Stimulated activated CD4-positive, alpha-beta T cell treated with anti-CD3 and anti-CD28 coated beads, Interleukin-4, amount 100 ng/mL, for 24 hours (primary cell): ENCODE data around the gene KPNA4.
A peak's percentile ranks its signal among the peaks of the same experiment; 100 is the strongest.
"Not testable (repeated sequence)": the region's sequence is repeated elsewhere in the genome, so short reads cannot be mapped to it uniquely, and the experiment has no call there.

Experiments used
- DNase-seq: peaks from one replicate; pipeline ENCODE4 v3.0.0-alpha.2; 2020

The KPNA4 gene

GRCh38 chr3:160569894-160570652, 4.7 kb upstream of the KPNA4 start:
- no peak for DNase-seq

GRCh38 chr3:160568989-160569388, 3.6 kb upstream of the KPNA4 start:
- no peak for DNase-seq

DNA sequence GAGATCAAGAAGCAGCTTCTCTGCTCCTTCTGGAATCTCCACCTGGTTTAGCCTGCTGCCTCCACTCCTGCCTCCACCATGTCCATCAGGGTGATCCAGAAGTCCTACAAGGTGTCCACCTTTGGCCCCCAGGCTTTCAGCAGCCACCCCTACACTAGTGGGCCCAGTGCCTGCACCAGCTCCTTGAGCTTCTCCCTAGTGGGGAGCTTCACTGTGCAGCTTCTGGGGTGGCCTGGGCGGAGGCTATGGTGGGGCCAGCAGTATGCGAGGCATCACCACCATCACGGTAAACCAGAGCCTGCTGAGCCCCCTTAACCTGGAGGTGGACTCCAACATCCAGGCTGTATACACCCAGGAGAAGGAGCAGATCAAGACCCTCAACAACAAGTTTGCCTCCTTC, 2.4 kb upstream of the KPNA4 start:
- no peak for DNase-seq

DNA sequence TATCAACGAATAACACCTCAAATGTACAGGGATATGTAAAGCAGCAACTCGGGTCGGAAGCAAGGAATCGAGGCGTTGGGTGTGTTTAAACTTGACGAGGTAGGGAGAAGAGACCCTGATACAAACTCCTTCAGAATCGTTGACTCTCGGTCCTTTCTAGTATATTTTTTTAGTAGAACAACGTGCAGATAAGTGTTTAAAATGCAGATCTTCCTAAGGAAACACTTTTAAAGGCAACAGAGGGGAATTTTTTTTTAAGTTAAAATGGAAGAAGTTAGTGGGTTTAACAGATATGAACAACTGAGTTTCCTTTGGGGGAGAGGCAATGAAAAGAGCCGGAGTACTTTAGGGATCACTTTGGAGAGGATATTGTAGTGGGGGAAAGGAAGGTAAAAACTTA, 1.1 kb upstream of the KPNA4 start:
- no peak for DNase-seq

DNA sequence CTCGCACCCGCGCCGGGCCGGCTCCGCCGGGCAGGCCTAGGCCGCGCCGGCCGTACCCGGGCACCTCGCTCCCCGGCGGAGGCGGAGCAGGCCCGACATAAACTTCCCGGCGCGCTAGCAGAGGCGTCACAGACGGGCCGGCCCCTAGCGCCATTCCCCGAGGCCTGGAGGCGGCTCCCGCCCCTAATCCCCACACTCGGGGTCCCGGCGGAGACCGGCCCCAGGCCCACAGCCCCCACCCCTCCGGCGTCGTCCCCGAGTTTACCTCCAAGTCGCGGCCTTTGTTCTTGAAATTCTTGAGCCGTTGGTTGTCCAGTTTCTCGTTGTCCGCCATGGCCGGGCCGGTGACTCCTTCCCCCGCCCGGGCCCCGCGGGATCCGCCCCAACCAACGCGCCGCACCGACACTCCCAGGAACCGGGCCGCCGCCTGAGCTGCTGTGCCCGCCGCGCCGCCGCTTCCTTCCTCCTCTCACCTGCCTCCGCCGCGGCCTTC, 376 bp downstream of the KPNA4 start:
- peak; percentile 63 for DNase-seq

- DNase-seq, result no peak
These were observed 986 bp downstream of the KPNA4 start for GRCh38 chr3:160564258-160564911.

DNA sequence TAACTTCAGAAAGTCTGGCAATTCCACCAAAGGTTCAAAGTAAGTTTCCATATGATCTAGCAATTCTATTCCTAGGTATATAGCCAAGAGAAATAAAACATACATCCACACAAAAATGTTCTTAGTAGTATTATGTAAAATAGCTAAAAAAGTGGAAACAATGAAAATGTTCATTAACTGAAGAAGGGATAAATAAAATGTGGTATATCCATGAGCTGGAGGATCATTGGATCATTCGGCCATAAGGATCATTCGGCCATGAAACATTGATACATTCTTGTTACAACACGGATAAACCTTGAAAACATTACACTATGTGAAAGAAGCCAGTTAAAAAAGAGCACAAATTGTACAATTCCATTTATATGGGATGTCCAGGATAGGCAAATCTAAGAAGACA, 2.4 kb downstream of the KPNA4 start:
- no peak for DNase-seq

GRCh38 chr3:160557571-160557970, 7.8 kb downstream of the KPNA4 start:
- DNase-seq, result no peak

GRCh38 chr3:160556141-160556540, 9.2 kb downstream of the KPNA4 start:
- DNase-seq, result no peak

GRCh38 chr3:160554980-160555379, 10.4 kb downstream of the KPNA4 start:
- no peak for DNase-seq

- no peak for DNase-seq
These were observed 11.5 kb downstream of the KPNA4 start for GRCh38 chr3:160553827-160554226.

DNA sequence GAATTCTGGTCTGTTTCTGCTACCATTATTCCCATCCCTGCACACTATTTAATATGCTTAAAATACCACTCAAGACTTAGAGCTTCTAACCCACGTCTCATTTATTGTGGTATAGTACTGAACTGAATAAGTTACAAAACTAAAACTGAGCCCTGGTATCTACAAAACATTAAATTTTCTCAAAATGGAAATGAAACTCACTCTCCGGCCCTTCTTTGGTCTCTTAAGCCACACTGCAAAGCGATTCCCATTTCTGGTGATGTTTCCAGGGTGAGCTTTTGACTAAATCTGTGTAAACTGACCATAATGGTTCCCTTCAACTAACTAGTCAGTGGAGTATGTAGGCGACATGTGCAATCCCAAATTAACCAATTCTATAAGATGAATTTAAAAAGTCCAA, 18.6 kb downstream of the KPNA4 start:
- DNase-seq, result no peak

GRCh38 chr3:160545504-160545871, 19.9 kb downstream of the KPNA4 start:
- DNase-seq, result no peak

DNA sequence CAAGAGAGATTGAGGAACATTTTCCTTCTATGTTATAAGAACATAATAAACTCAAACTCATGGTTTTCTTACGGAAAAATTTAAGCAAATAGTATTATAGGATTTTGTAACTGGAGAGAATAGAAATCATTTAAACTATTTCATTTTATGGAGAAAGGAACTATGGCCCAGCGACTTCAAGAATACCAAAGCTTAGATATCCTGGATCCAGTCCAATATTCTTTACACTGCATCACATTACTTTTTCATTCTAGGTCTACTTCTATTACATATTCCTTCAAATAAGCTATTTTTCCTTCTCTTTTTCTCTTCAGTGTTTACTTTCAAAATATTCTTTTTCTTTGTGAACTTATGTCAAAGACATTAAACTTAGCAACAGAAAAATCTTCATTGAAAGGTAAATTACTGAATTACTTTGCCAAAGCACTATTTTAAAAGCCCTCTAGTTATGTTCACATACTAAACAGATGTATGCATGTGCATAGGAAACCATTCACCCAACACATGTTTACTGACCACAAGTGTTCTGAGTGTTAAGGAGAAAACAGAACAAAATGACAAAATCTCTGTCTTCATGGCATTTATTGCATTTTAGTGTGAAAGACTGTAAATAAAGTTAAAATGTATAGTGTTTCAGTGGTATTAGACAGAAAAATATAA, 20.4 kb downstream of the KPNA4 start:
- DNase-seq, result no peak

DNA sequence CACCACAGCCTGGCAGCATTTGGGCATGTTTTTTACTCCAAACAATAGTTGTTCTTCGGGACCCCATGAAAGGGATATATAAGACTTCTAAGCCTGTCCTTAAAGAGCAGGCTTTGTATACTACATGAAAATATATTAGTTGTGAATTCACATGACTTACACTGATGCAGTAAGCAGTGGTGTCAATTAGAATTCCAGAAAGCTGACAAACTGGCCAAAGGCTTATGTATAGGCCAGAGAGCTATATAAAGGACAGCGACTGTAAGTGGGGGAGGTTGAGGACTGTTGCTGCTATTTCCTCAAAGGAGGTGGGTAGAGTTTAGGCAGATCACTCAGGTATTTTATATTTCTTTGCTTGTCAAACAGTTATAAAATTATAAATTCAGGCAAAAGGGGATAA, 24.8 kb downstream of the KPNA4 start:
- DNase-seq, result no peak

DNA sequence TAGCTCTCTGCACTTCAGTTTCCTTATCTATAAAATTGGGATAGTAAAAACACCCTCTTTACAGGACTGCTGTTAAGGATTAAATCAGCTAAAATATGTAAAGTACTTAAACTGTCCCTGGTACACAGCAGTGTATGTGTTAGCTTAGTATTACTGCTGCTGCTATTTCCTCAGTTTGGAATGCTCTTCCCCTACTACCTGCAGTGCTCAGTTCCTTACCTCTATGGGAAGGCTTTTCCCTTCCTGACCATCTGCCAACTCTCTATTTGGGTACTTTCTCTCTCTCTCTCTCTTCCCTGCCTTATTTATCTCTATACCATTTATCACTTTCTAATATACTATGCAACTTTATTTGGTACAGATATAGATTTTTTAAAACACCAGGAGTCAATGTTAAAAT, 26.5 kb downstream of the KPNA4 start:
- DNase-seq, result no peak

DNA sequence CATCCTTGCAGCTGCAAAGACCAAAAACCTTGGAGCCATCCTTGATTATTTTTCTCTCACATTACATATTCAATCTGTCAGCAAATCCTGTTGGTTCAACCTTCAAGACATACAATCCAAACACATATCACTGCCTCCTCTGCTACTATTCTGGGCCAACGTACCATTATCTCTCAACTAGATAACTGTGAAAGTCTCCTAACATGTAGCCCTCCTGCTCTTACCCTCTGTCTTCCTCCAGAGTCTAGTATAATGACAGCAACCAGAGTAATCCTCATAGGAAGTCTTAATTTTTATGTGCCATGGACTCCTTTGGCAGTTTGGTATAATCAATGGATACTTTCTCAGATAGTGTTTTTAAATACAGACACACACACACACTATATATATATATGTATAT, 27.6 kb downstream of the KPNA4 start:
- no peak for DNase-seq

GRCh38 chr3:160532371-160532770, 33.0 kb downstream of the KPNA4 start:
- no peak for DNase-seq

DNA sequence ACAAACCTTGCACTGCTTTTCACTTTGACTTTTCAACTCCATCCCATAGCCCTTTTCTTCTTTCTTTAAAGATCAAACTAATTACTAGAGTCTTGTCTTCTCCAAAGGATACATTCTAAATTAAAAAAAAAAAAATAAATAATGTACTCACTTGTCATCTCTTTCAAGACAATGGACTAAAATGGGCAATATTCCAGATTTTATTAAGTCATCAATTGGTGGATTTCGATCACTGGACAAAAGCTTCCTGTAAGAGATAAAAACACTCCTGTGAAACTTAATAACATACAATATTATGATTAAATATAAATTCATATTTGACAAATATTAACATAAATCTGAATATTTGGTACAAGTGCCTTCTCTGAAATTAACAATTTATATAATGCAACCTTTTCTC, 34.1 kb downstream of the KPNA4 start:
- DNase-seq, result no peak

GRCh38 chr3:160516391-160516790, 49.0 kb downstream of the KPNA4 start:
- not testable (repeated sequence) for DNase-seq

GRCh38 chr3:160501325-160501724, 64.0 kb downstream of the KPNA4 start:
- no peak for DNase-seq

DNA sequence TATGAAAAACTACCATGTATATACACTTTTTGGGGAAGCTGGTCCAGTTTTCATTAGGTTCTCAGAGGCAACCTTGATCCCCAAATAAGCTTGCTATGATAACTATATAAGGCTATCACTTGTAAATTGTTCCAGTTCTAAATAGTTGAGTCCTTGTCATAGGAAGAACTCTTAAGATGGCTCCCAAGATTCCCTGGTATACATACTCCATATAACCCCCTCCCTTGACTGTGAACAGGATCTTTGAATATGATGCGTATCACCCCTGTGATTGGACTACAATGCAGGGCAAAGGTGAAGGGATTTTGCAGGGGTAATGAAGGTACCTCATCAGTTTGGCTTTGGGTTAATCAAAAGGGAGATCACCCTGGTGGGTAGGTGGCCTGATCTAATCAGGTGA, 67.2 kb downstream of the KPNA4 start:
- DNase-seq, result no peak

- no peak for DNase-seq
These were observed 75.2 kb downstream of the KPNA4 start for GRCh38 chr3:160490166-160490565.

- no peak for DNase-seq
These were observed 78.9 kb downstream of the KPNA4 start for GRCh38 chr3:160486459-160486869.
